B cell (primary cell): ENCODE measurements around the gene MCHR1. TPM values are rescaled to one million over a fixed set of nuclear protein-coding genes. Genes with fewer than 3 reads are reported as not detected.
"Not testable (repeated sequence)": the region's sequence is repeated elsewhere in the genome, so short reads cannot be mapped to it uniquely, and the experiment has no call there.

Experiments used
- ATAC-seq: fragments of 200-7000 bp; cut with Tn5 transposase; one replicate; pipeline ENCODE4 v1.10.0; 2021; ENCODE audit warnings: low read depth, mild to moderate bottlenecking, moderate number of reproducible peaks, moderate library complexity
- CTCF ChIA-PET: fragments of 350-600 bp; sonication (Branson Sonifier 250); formaldehyde crosslinking; loops from one replicate; lab custom pipeline; 2021; ENCODE audit warnings: antibody characterized with exemption, inconsistent platforms; lab: Charles Lee
- POLR2A ChIA-PET: fragments of 350-600 bp; sonication (Branson Sonifier 250); formaldehyde crosslinking; loops from one replicate; lab custom pipeline; 2021; ENCODE audit warnings: antibody characterized with exemption; lab: Charles Lee
- DNase-seq: peaks from one replicate; pipeline ENCODE4 v3.0.0; 2013
- H2AFZ ChIP-seq: 2 replicates; pipeline ENCODE4 v1.6.1; 2012; ENCODE audit warnings: mild to moderate bottlenecking, low read depth, low read length; ENCODE audit not compliant: insufficient read depth, poor library complexity, severe bottlenecking
- H3K27ac ChIP-seq, 2 donors: 1 replicate in 1 of 2; 2 replicates in 1 of 2; pipeline ENCODE4 v1.5.1; 2012 to 2013; ENCODE audit warnings: low read length in 2 of 2, mild to moderate bottlenecking in 2 of 2, moderate library complexity in 1 of 2
- H3K27me3 ChIP-seq, 4 experiments: fragments of 200-600 bp in 1 of 4; sonication (generic) in 1 of 4; replicated peaks in 1 of 4; 1 replicate in 2 of 4; 2 replicates in 2 of 4; pipeline versions ENCODE4 v1.6.1 to v1.7.0; 2013 to 2016; ENCODE audit warnings: low read length in 3 of 4, mild to moderate bottlenecking in 2 of 4, mixed read lengths in 1 of 4, moderate library complexity in 1 of 4; ENCODE audit not compliant: insufficient read depth in 4 of 4, control insufficient read depth in 3 of 4; ENCODE audit errors: control extremely low read depth in 1 of 4
- H3K36me3 ChIP-seq, 2 experiments: replicated peaks in 1 of 2; 1 replicate in 1 of 2; 2 replicates in 1 of 2; pipeline versions ENCODE4 v1.6.1 to v1.7.1; 2013; ENCODE audit warnings: low read length in 1 of 2; ENCODE audit not compliant: insufficient read depth in 2 of 2, control insufficient read depth in 1 of 2; ENCODE audit errors: control extremely low read depth in 1 of 2, extremely low read depth in 1 of 2
- H3K4me1 ChIP-seq, 2 donors: fragments of 200-600 bp in 1 of 2; sonication (generic) in 1 of 2; 1 replicate in 1 of 2; 2 replicates in 1 of 2; pipeline versions ENCODE4 v1.5.1 to v1.6.1; 2013 to 2017; ENCODE audit warnings: low read length in 2 of 2; ENCODE audit not compliant: control insufficient read depth in 2 of 2, insufficient read depth in 2 of 2
- H3K4me2 ChIP-seq: replicated peaks from 2 replicates; pipeline ENCODE3; 2012; ENCODE audit warnings: mild to moderate bottlenecking, low read depth, low read length; ENCODE audit not compliant: poor library complexity, severe bottlenecking
- H3K4me3 ChIP-seq, 5 experiments: fragments of 200-600 bp in 1 of 5; sonication (generic) in 1 of 5; 1 replicate in 3 of 5; 2 replicates in 2 of 5; pipeline versions ENCODE4 v1.5.1 to v1.7.0; 2011 to 2016; ENCODE audit warnings: low read length in 4 of 5, mild to moderate bottlenecking in 4 of 5, low read depth in 2 of 5, control low read depth in 1 of 5, moderate library complexity in 1 of 5; ENCODE audit not compliant: insufficient read depth in 1 of 5; ENCODE audit errors: control extremely low read depth in 1 of 5, extremely low read depth in 1 of 5
- H3K79me2 ChIP-seq: fragments of 200-600 bp; sonication (generic); one replicate; pipeline ENCODE4 v1.6.0; 2016; ENCODE audit warnings: low read length; ENCODE audit not compliant: control insufficient read depth, insufficient read depth
- H3K9ac ChIP-seq: fragments of 200-600 bp; sonication (generic); 2 replicates; pipeline ENCODE4 v1.6.1; 2017; ENCODE audit warnings: mild to moderate bottlenecking, low read length, moderate library complexity
- H3K9me3 ChIP-seq, 3 donors: one replicate each; pipeline versions ENCODE4 v1.6.1 to v1.7.1; 2013; ENCODE audit warnings: low read length in 2 of 3; ENCODE audit not compliant: control insufficient read depth in 2 of 3, insufficient read depth in 1 of 3; ENCODE audit errors: control extremely low read depth in 1 of 3
- H4K20me1 ChIP-seq: 2 replicates; pipeline ENCODE4 v1.6.0; 2012; ENCODE audit warnings: mild to moderate bottlenecking, low read length; ENCODE audit not compliant: insufficient read depth, control insufficient read depth, poor library complexity, severe bottlenecking
- H3K27ac Mint-ChIP-seq: one replicate; pipeline ENCODE4 v1.8.0; 2021; ENCODE audit warnings: mixed read lengths
- H3K27me3 Mint-ChIP-seq: one replicate; pipeline ENCODE4 v1.8.0; 2021; ENCODE audit warnings: mixed read lengths
- H3K4me1 Mint-ChIP-seq: one replicate; pipeline ENCODE4 v1.8.0; 2021; ENCODE audit warnings: mixed read lengths
- H3K4me3 Mint-ChIP-seq: one replicate; pipeline ENCODE4 v1.8.0; 2021; ENCODE audit warnings: mixed read lengths
- H3K9me3 Mint-ChIP-seq: one replicate; pipeline ENCODE4 v1.8.0; 2022; ENCODE audit warnings: mixed read lengths; ENCODE audit not compliant: insufficient read depth
- CTCF ChIP-seq: fragments of 200-600 bp; IDR thresholded peaks from one replicate; pipeline ENCODE4 v1.8.0; 2022; ENCODE audit warnings: antibody characterized with exemption, mild to moderate bottlenecking
- EZH2 ChIP-seq: IDR thresholded peaks from 2 replicates; pipeline ENCODE4 v1.6.1; 2012; ENCODE audit warnings: borderline replicate concordance, low read depth, mild to moderate bottlenecking, moderate library complexity, low read length; ENCODE audit not compliant: insufficient read depth, poor library complexity, severe bottlenecking
- WGBS: methylation state at CpG from one replicate; pipeline ENCODE4 v1.1.5; 2013; ENCODE audit warnings: missing lambda C conversion rate; ENCODE audit not compliant: insufficient coverage; 5-methylcytosine and 5-hydroxymethylcytosine counted together
- intact Hi-C: fragments of 100-400 bp; cut with micrococcal nuclease; formaldehyde crosslinking; loops from one replicate; pipeline ENCODE4 v1.10.0; 2022
- polyA plus RNA-seq: library from polyadenylated mRNA; depleted of rRNA; stranded (reverse); fragments of >200 nt; gene quantifications from 2 replicates; pipeline ENCODE4 v1.2.3, GENCODE V29; 2012
- total RNA-seq, 2 donors: library from RNA; stranded (reverse); fragments of 120-200 nt in 1 of 2; gene quantifications; 1 replicate in 1 of 2; 2 replicates in 1 of 2; pipeline versions ENCODE4 v1.2.3 to v1.2.4, GENCODE V29; 2013 to 2022

MCHR1 gene
- total and polyA plus RNA-seq, 2 donors (not counting 1 experiment from before 2014, with no cell fraction given), result not detected

GRCh38 chr22:40720156-40720537, 40.9 kb downstream of the MCHR1 start:
- not testable (repeated sequence) for H3K27ac Mint-ChIP-seq

GRCh38 chr22:40720538-40721256, 41.4 kb downstream of the MCHR1 start:
- intact Hi-C loops, result no loop called here
- no peak overlapping the region for H3K27ac Mint-ChIP-seq

More at GRCh38 chr22:40720156-40720537, 40.9 kb downstream of the MCHR1 start:
- H3K4me2 ChIP-seq, DNase-seq, CTCF ChIA-PET, ATAC-seq, POLR2A ChIA-PET, H3K9me3 Mint-ChIP-seq, H3K9ac ChIP-seq, H3K27me3 ChIP-seq, H2AFZ ChIP-seq, H3K36me3 ChIP-seq, H3K4me1 Mint-ChIP-seq, H3K27ac ChIP-seq, H3K4me1 ChIP-seq, H3K4me3 ChIP-seq, H3K79me2 ChIP-seq, H4K20me1 ChIP-seq, H3K4me3 Mint-ChIP-seq, intact Hi-C loops, H3K9me3 ChIP-seq: not testable (repeated sequence)
- H3K27me3 Mint-ChIP-seq, result peaks cover 22% of the 10 kb centered on the region
- no CpG with 5 or more reads among the region's 6 CpGs for WGBS

More at GRCh38 chr22:40720538-40721256, 41.4 kb downstream of the MCHR1 start:
- H3K27me3 Mint-ChIP-seq, result peaks cover 22% of the 10 kb centered on the region
- DNase-seq (no peak), ATAC-seq (no peak)
- no peak for TF ChIP-seq CTCF
- no peak for TF ChIP-seq EZH2
- POLR2A ChIA-PET, result interaction anchor here (0.7 kb wide), 1 partner anchor 16 kb away, joined by 6 read pairs; no protein-coding TSS in a partner anchor
- Histone ChIP-seq H3K4me3 (no peak overlapping the region), H3K9ac (no peak overlapping the region), H3K27ac (no peak overlapping the region), H3K27me3 (no peaks in the 10 kb centered on the region), H3K79me2 (no peaks in the 10 kb centered on the region), H4K20me1 (no peaks in the 10 kb centered on the region), H3K9me3 (no peaks in the 10 kb centered on the region), H3K4me1 (peaks cover 0 to 4% of the 10 kb centered on the region in 2 donors), H3K36me3 (no peaks in the 10 kb centered on the region), H2AFZ (no peak overlapping the region), H3K4me2 (no peak overlapping the region)
- CTCF ChIA-PET, result no interaction called here
- H3K9me3 Mint-ChIP-seq, result no peaks in the 10 kb centered on the region
- WGBS, result 95% methylated on average over 8 of the region's 11 CpGs
- H3K4me1 Mint-ChIP-seq, result no peaks in the 10 kb centered on the region
- no peak overlapping the region for H3K4me3 Mint-ChIP-seq
